HepG2 (cell line): ENCODE data around the gene SPTSSB. TPM values are rescaled to one million over a fixed set of nuclear protein-coding genes. Genes with fewer than 3 reads are reported as not detected.
A peak's percentile ranks its signal among the peaks of the same experiment; 100 is the strongest.

ENCODE experiments used
- ATF1 ChIP-seq: IDR thresholded peaks from 2 replicates; pipeline ENCODE4 v1.6.1; 2016; ENCODE audit warnings: mild to moderate bottlenecking, control low read depth
- CREB1 ChIP-seq, 2 experiments: fragments of 450-650 bp in 1 of 2; IDR thresholded peaks; 2 replicates each; pipeline ENCODE4 v1.6.1; 2016 to 2017; ENCODE audit warnings: control low read depth in 1 of 2, mild to moderate bottlenecking in 1 of 2, missing compliant biosample characterization in 1 of 2, missing genetic modification characterization in 1 of 2
- ISL2 ChIP-seq: sonication (generic); formaldehyde crosslinking; IDR thresholded peaks from 2 replicates; pipeline ENCODE4 v1.5.0; 2020; ENCODE audit warnings: missing genetic modification reagents
- KIAA2018 ChIP-seq: sonication (generic); formaldehyde crosslinking; IDR thresholded peaks from 2 replicates; pipeline ENCODE4 v1.5.0; 2020; ENCODE audit warnings: mild to moderate bottlenecking, missing genetic modification reagents, borderline replicate concordance
- MED1 ChIP-seq: sonication (generic); formaldehyde crosslinking; IDR thresholded peaks from 2 replicates; pipeline ENCODE4 v1.4.0; 2020; ENCODE audit warnings: missing genetic modification reagents
- SMAD3 ChIP-seq: sonication (generic); formaldehyde crosslinking; IDR thresholded peaks from 2 replicates; pipeline ENCODE4 v1.4.0; 2020; ENCODE audit warnings: missing genetic modification reagents
- TCF7L2 ChIP-seq: IDR thresholded peaks from 2 replicates; pipeline ENCODE4 v1.6.1; 2011; ENCODE audit warnings: mild to moderate bottlenecking, low read depth, low read length, moderate library complexity
- THAP11 ChIP-seq: IDR thresholded peaks from 2 replicates; pipeline ENCODE4 v1.6.1; 2016; ENCODE audit warnings: missing biosample characterization, missing genetic modification reagents
- polyA plus RNA-seq, 8 experiments: library from polyadenylated mRNA; depleted of rRNA in 3 of 8; stranded (reverse) in 7 of 8; unstranded in 1 of 8; fragments of >200 nt; fragmentation: Illumina TruSeq in 4 of 8; extraction: Trizol in 4 of 8; gene quantifications; 2 replicates each; pipeline versions ENCODE4 v1.2.1 to v1.2.3, GENCODE V29; 2011 to 2016; ENCODE audit warnings: low read depth in 4 of 8, missing spikeins in 1 of 8, mixed read lengths in 1 of 8; ENCODE audit not compliant: insufficient read depth in 1 of 8
- total RNA-seq, 5 experiments: library from RNA; depleted of rRNA; stranded (reverse); fragments of >200 nt; fragmentation: Illumina TruSeq; extraction: Trizol; gene quantifications; 2 replicates each; pipeline ENCODE4 v1.2.3, GENCODE V29; 2016; ENCODE audit warnings: low read depth in 1 of 5
- TF ChIP-seq, protein P1 (sequence below): sonication (generic); formaldehyde crosslinking; conservative IDR thresholded peaks from 2 replicates; pipeline ENCODE4 v1.4.0; 2020; ENCODE audit warnings: mild to moderate bottlenecking, missing genetic modification reagents, moderate library complexity
- TF ChIP-seq, protein P2 (sequence below): sonication (generic); formaldehyde crosslinking; conservative IDR thresholded peaks from 2 replicates; pipeline ENCODE4 v1.4.0; 2020; ENCODE audit warnings: missing genetic modification reagents
- TF ChIP-seq, protein P3 (sequence below): sonication (generic); formaldehyde crosslinking; IDR thresholded peaks from 2 replicates; pipeline ENCODE4 v1.4.0; 2020; ENCODE audit warnings: missing genetic modification reagents

The SPTSSB gene
- total and polyA plus RNA-seq, 2 of the 13 experiments (the other 11 are each of a cell fraction or from before 2014, with no cell fraction given): 0.51 to 2.4 TPM

- TF ChIP-seq, protein P1, sequence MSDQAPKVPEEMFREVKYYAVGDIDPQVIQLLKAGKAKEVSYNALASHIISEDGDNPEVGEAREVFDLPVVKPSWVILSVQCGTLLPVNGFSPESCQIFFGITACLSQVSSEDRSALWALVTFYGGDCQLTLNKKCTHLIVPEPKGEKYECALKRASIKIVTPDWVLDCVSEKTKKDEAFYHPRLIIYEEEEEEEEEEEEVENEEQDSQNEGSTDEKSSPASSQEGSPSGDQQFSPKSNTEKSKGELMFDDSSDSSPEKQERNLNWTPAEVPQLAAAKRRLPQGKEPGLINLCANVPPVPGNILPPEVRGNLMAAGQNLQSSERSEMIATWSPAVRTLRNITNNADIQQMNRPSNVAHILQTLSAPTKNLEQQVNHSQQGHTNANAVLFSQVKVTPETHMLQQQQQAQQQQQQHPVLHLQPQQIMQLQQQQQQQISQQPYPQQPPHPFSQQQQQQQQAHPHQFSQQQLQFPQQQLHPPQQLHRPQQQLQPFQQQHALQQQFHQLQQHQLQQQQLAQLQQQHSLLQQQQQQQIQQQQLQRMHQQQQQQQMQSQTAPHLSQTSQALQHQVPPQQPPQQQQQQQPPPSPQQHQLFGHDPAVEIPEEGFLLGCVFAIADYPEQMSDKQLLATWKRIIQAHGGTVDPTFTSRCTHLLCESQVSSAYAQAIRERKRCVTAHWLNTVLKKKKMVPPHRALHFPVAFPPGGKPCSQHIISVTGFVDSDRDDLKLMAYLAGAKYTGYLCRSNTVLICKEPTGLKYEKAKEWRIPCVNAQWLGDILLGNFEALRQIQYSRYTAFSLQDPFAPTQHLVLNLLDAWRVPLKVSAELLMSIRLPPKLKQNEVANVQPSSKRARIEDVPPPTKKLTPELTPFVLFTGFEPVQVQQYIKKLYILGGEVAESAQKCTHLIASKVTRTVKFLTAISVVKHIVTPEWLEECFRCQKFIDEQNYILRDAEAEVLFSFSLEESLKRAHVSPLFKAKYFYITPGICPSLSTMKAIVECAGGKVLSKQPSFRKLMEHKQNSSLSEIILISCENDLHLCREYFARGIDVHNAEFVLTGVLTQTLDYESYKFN (CRISPR knock-in tag): peak; percentile 90
- TF ChIP-seq KIAA2018 (no peak), ISL2 (CRISPR knock-in tag) (peak; percentile 98), SMAD3 (peak; percentile 78; the same call in 1 of the 2 replicates), THAP11 (CRISPR knock-in tag) (peak; percentile 61; the same call in 1 of the 2 replicates), CREB1 (IDR thresholded peaks at IDR 0.05) (0 out of 2 replicates have a peak, but pooled peaks have one; percentile 4), CREB1 (CRISPR knock-in tag; IDR thresholded peaks at IDR 0.05) (peak; percentile 55), TCF7L2 (peak; percentile 69), MED1 (CRISPR knock-in tag) (peak; percentile 61; the same call in 1 of the 2 replicates), ATF1 (CRISPR knock-in tag) (peak; percentile 43; the same call in 1 of the 2 replicates)
- TF ChIP-seq, protein P2, sequence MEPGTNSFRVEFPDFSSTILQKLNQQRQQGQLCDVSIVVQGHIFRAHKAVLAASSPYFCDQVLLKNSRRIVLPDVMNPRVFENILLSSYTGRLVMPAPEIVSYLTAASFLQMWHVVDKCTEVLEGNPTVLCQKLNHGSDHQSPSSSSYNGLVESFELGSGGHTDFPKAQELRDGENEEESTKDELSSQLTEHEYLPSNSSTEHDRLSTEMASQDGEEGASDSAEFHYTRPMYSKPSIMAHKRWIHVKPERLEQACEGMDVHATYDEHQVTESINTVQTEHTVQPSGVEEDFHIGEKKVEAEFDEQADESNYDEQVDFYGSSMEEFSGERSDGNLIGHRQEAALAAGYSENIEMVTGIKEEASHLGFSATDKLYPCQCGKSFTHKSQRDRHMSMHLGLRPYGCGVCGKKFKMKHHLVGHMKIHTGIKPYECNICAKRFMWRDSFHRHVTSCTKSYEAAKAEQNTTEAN (CRISPR knock-in tag): 0 out of 2 replicates have a peak, but pooled peaks have one; percentile 42
- TF ChIP-seq, protein P3, sequence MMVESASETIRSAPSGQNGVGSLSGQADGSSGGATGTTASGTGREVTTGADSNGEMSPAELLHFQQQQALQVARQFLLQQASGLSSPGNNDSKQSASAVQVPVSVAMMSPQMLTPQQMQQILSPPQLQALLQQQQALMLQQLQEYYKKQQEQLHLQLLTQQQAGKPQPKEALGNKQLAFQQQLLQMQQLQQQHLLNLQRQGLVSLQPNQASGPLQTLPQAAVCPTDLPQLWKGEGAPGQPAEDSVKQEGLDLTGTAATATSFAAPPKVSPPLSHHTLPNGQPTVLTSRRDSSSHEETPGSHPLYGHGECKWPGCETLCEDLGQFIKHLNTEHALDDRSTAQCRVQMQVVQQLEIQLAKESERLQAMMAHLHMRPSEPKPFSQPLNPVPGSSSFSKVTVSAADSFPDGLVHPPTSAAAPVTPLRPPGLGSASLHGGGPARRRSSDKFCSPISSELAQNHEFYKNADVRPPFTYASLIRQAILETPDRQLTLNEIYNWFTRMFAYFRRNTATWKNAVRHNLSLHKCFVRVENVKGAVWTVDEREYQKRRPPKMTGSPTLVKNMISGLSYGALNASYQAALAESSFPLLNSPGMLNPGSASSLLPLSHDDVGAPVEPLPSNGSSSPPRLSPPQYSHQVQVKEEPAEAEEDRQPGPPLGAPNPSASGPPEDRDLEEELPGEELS: peak; percentile 84
Measured at GRCh38 chr3:161323926-161324621, 47.2 kb downstream of the SPTSSB start (continued).
